Astrocyte (in vitro differentiated cells and primary cell): ENCODE data around the gene ZBED1.
"Not testable (repeated sequence)": the region's sequence is repeated elsewhere in the genome, so short reads cannot be mapped to it uniquely, and the experiment has no call there.

Experiments
- CTCF ChIP-seq: IDR thresholded peaks from 2 replicates; pipeline ENCODE4 v1.5.1; 2011; ENCODE audit warnings: low read depth, mild to moderate bottlenecking, inconsistent platforms, low read length, moderate library complexity; ENCODE audit not compliant: insufficient read depth
- EZH2 ChIP-seq: IDR thresholded peaks from 2 replicates; pipeline ENCODE4 v1.6.1; 2012; ENCODE audit warnings: mild to moderate bottlenecking, low read length, inconsistent platforms; ENCODE audit not compliant: insufficient read depth

GRCh38 chrX:2481597-2481996, 19.2 kb downstream of the ZBED1 start:
- not testable (repeated sequence) for TF ChIP-seq CTCF, EZH2
